ENCODE data around the gene DPYD. TPM values are rescaled to one million over a fixed set of nuclear protein-coding genes. Genes with fewer than 3 reads are reported as not detected.

The DPYD gene
- total RNA-seq, result 1 to 10 TPM; 5.1 to 7.3 (median 5.8) TPM
- polyA plus RNA-seq, result 1 to 10 TPM; 2.5 to 3.4 (median 2.6) TPM
- long read RNA-seq, donor 1, result 0 reads
- long read RNA-seq, donor 2, full-length matches to known transcripts, result 4 of 9 reads
- long read RNA-seq, donor 2, partial matches to known transcripts, result 3 of 9 reads
- long read RNA-seq, donor 2, other reads (novel, unspliced or antisense), result 2 of 9 reads

GRCh38 chr1:97920832-97921571 is at the start of gene DPYD:
Gene DPYD (minus strand): TSS chr1:97921034. CDS start chr1:97920922, 112 bp downstream.
- peak within 1 kb of the TSS; percentile 92 for H3K27ac ChIP-seq
- DNase-seq (peak; percentile 90 to 93), ATAC-seq (peak; percentile 96 to 98 (median 98))
- WGBS, 3 donors, result 0% methylated on average over 37 to 50 of the region's 50 CpGs
- no peaks in the 10 kb centered on the region for H3K9me3 ChIP-seq
- TF ChIP-seq CTCF (IDR thresholded peaks at IDR 0.05), result no peak
- peak within 1 kb of the TSS; percentile 89 for H3K4me3 ChIP-seq
- H3K4me1 ChIP-seq, result peaks cover 23% of the 10 kb centered on the region
- no peaks in the 10 kb centered on the region for H3K27me3 ChIP-seq (ENCODE audit: insufficient read depth in 3 of 3, low read length in 2 of 3)
- H3K36me3 ChIP-seq (ENCODE audit: insufficient read depth in 1 of 2, low read depth in 1 of 2), result no peaks in the 10 kb centered on the region
- intact Hi-C loops (cut with DNase I), result loop anchor here in 1 of 2 donors (5.0 kb wide), 1 partner anchor 131 kb away; no protein-coding TSS in a partner anchor

GRCh38 chr1:97960470-97960869 is 39.6 kb upstream of the DPYD start:
- DNase-seq (no peak), ATAC-seq (no peak)
- no peaks in the 10 kb centered on the region for H3K4me1 ChIP-seq
- H3K9me3 ChIP-seq, result no peaks in the 10 kb centered on the region
- TF ChIP-seq CTCF (IDR thresholded peaks at IDR 0.05), result no peak
- intact Hi-C loops (cut with DNase I), result no loop called here
- H3K4me3 ChIP-seq, result no peak overlapping the region
- H3K36me3 ChIP-seq (ENCODE audit: insufficient read depth in 1 of 2, low read depth in 1 of 2), result no peaks in the 10 kb centered on the region
- peaks cover 0 to 4% (median 0%) of the 10 kb centered on the region in 3 donors for H3K27me3 ChIP-seq (ENCODE audit: insufficient read depth in 3 of 3, low read length in 2 of 3)
- no peak overlapping the region for H3K27ac ChIP-seq

- no peak for DNase-seq
- H3K27me3 ChIP-seq (ENCODE audit: insufficient read depth in 3 of 3, low read length in 2 of 3), result peaks cover 0 to 3% (median 0%) of the 10 kb centered on the region in 3 donors
- H3K4me1 ChIP-seq, result no peaks in the 10 kb centered on the region
- H3K4me3 ChIP-seq, result no peak overlapping the region
- H3K36me3 ChIP-seq (ENCODE audit: insufficient read depth in 1 of 2, low read depth in 1 of 2), result no peaks in the 10 kb centered on the region
- H3K9me3 ChIP-seq, result no peaks in the 10 kb centered on the region
- no peak for ATAC-seq
- no peak overlapping the region for H3K27ac ChIP-seq
- 76 to 82% (median 77%) methylated on average over 3 of the region's 3 CpGs for WGBS, 3 donors
- intact Hi-C loops (cut with DNase I), result no loop called here
- TF ChIP-seq CTCF (IDR thresholded peaks at IDR 0.05), result no peak
Measured at GRCh38 chr1:97947695-97948094, 26.9 kb upstream of the DPYD start.

GRCh38 chr1:97943354-97943753 is 22.5 kb upstream of the DPYD start:
- no peaks in the 10 kb centered on the region for H3K36me3 ChIP-seq (ENCODE audit: insufficient read depth in 1 of 2, low read depth in 1 of 2)
- TF ChIP-seq CTCF (IDR thresholded peaks at IDR 0.05), result no peak
- no peak overlapping the region for H3K4me3 ChIP-seq
- intact Hi-C loops (cut with DNase I), result no loop called here
- ATAC-seq, result no peak
- no peak for DNase-seq
- H3K27ac ChIP-seq, result no peak overlapping the region
- H3K9me3 ChIP-seq, result no peaks in the 10 kb centered on the region
- 17 to 24% (median 20%) methylated on average over 4 of the region's 4 CpGs for WGBS, 3 donors
- no peaks in the 10 kb centered on the region for H3K4me1 ChIP-seq
- H3K27me3 ChIP-seq (ENCODE audit: insufficient read depth in 3 of 3, low read length in 2 of 3), result peaks cover 0 to 3% (median 0%) of the 10 kb centered on the region in 3 donors

Measured in psoas muscle (tissue), 8 donors.